Neural progenitor cell (in vitro differentiated cells): ENCODE results near the gene FAM13B. TPM values are rescaled to one million over a fixed set of nuclear protein-coding genes. Genes with fewer than 3 reads are reported as not detected.

Experiments
- DNase-seq: peaks from one replicate; pipeline ENCODE4 v3.0.0-alpha.2; 2016; ENCODE audit warnings: low spot score
- H2AFZ ChIP-seq: fragments of 200-600 bp; sonication (generic); replicated peaks from 2 replicates; pipeline ENCODE4 v1.6.1; 2016; ENCODE audit warnings: antibody characterized with exemption
- H3F3A ChIP-seq: fragments of 200-600 bp; sonication (generic); 2 replicates; pipeline ENCODE4 v1.6.1; 2016; ENCODE audit warnings: antibody characterized with exemption, low read depth
- H3K27ac ChIP-seq: fragments of 200-600 bp; sonication (generic); 2 replicates; pipeline ENCODE4 v1.5.1; 2016; ENCODE audit warnings: mild to moderate bottlenecking
- H3K27me3 ChIP-seq: fragments of 200-600 bp; sonication (generic); 2 replicates; pipeline ENCODE4 v1.6.1; 2016; ENCODE audit warnings: mild to moderate bottlenecking, moderate library complexity
- H3K36me3 ChIP-seq: fragments of 200-600 bp; sonication (generic); 2 replicates; pipeline ENCODE4 v1.5.1; 2016
- H3K4me1 ChIP-seq: fragments of 200-600 bp; sonication (generic); 2 replicates; pipeline ENCODE4 v1.6.1; 2016; ENCODE audit warnings: mixed run types
- H3K4me2 ChIP-seq: fragments of 200-600 bp; sonication (generic); 2 replicates; pipeline ENCODE4 v1.6.1; 2016
- H3K4me3 ChIP-seq: fragments of 200-600 bp; sonication (generic); 2 replicates; pipeline ENCODE4 v1.5.1; 2016
- H3K79me2 ChIP-seq: fragments of 200-600 bp; sonication (generic); 2 replicates; pipeline ENCODE4 v1.6.1; 2016; ENCODE audit warnings: low read depth
- H3K9ac ChIP-seq: fragments of 200-600 bp; sonication (generic); 2 replicates; pipeline ENCODE4 v1.6.1; 2016
- H3K9me3 ChIP-seq: fragments of 200-600 bp; sonication (generic); 2 replicates; pipeline ENCODE4 v1.5.1; 2016; ENCODE audit warnings: low read depth
- H4K20me1 ChIP-seq: fragments of 200-600 bp; sonication (generic); 2 replicates; pipeline ENCODE4 v1.6.1; 2016; ENCODE audit warnings: low read depth
- H3K27ac Mint-ChIP-seq: 3 replicates; pipeline ENCODE4 v1.8.0; 2021; ENCODE audit warnings: mixed read lengths
- H3K27me3 Mint-ChIP-seq: 2 replicates; pipeline ENCODE4 v1.8.0; 2022; ENCODE audit warnings: low read depth, mild to moderate bottlenecking, inconsistent platforms, moderate library complexity, mixed read lengths; ENCODE audit not compliant: insufficient read depth
- H3K36me3 Mint-ChIP-seq: 3 replicates; pipeline ENCODE4 v1.8.0; 2021; ENCODE audit warnings: mixed read lengths
- H3K4me1 Mint-ChIP-seq: 3 replicates; pipeline ENCODE4 v1.8.0; 2021; ENCODE audit warnings: mixed read lengths
- H3K4me3 Mint-ChIP-seq: 3 replicates; pipeline ENCODE4 v1.8.0; 2021; ENCODE audit warnings: mild to moderate bottlenecking, moderate library complexity, mixed read lengths
- H3K9me3 Mint-ChIP-seq: 3 replicates; pipeline ENCODE4 v1.8.0; 2020; ENCODE audit warnings: mixed read lengths
- EZH2 ChIP-seq: fragments of 200-600 bp; sonication (generic); IDR thresholded peaks from 2 replicates; pipeline ENCODE4 v1.6.1; 2017; ENCODE audit warnings: antibody characterized with exemption, mild to moderate bottlenecking, moderate library complexity
- EZH2phosphoT487 ChIP-seq: fragments of 200-600 bp; sonication (generic); IDR thresholded peaks from 2 replicates; pipeline ENCODE4 v1.6.1; 2017; ENCODE audit warnings: antibody characterized with exemption
- total RNA-seq: library from RNA; depleted of rRNA; stranded (reverse); fragments of >200 nt; gene quantifications from 2 replicates; pipeline ENCODE4 v1.2.3, GENCODE V29; 2015; ENCODE audit warnings: low replicate concordance
- TF ChIP-seq, protein P1 (sequence below): fragments of 200-600 bp; sonication (generic); IDR thresholded peaks from 2 replicates; pipeline ENCODE4 v1.5.1; 2017; ENCODE audit warnings: antibody characterized with exemption, mild to moderate bottlenecking

FAM13B gene
- total RNA-seq, 1 donor from 2014 or later = 41.7 TPM

DNA sequence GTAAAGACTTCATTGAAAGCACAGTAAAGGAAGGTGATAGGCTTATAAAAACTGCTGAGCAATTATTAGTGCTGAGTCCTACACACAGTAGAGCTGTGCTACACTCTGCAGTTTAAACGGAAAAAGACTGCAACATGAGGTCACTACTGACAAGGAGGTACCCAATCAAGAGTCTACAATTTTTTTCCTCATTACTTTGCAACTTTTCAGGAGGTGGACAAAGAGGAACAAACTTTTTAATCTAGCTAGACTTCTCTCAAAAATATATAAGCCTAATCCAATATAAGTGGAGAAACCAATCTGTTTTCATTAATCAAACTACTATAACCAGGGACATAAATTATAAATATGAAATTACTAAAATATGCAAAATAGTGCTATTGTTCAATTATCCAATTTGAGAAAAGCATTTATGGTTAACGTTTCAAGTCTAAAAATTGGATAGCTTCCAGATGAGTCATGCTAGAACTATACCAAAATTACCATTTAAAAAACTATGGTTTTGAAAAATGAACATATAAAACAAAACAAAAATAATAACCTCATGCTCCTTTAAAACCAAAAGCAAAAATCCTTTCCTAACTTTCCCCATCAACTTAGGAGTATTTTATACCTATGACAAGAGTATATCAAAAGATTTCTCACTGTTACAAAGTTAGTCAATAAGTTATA is 37.7 kb downstream of the FAM13B start:
- DNase-seq = no peak
- peaks cover 62% of the 10 kb centered on the region for H3K79me2 ChIP-seq
- Mint-ChIP-seq H3K27ac (no peak overlapping the region), H3K36me3 (peaks cover 21% of the 10 kb centered on the region), H3K4me1 (no peaks in the 10 kb centered on the region), H3K4me3 (no peak overlapping the region), H3K9me3 (peaks cover 2% of the 10 kb centered on the region), H3K27me3 (peaks cover 2% of the 10 kb centered on the region)
- no peak overlapping the region for H3K4me2 ChIP-seq
- H3F3A ChIP-seq = peaks cover 3% of the 10 kb centered on the region
- H3K27me3 ChIP-seq = no peaks in the 10 kb centered on the region
- H3K9ac ChIP-seq = no peak overlapping the region
- H3K27ac ChIP-seq = no peak overlapping the region
- H3K4me1 ChIP-seq = no peaks in the 10 kb centered on the region
- no peak overlapping the region for H2AFZ ChIP-seq
- H4K20me1 ChIP-seq = no peaks in the 10 kb centered on the region
- H3K4me3 ChIP-seq = no peak overlapping the region
- TF ChIP-seq EZH2 (no peak), EZH2phosphoT487 (no peak)
- TF ChIP-seq, protein P1, sequence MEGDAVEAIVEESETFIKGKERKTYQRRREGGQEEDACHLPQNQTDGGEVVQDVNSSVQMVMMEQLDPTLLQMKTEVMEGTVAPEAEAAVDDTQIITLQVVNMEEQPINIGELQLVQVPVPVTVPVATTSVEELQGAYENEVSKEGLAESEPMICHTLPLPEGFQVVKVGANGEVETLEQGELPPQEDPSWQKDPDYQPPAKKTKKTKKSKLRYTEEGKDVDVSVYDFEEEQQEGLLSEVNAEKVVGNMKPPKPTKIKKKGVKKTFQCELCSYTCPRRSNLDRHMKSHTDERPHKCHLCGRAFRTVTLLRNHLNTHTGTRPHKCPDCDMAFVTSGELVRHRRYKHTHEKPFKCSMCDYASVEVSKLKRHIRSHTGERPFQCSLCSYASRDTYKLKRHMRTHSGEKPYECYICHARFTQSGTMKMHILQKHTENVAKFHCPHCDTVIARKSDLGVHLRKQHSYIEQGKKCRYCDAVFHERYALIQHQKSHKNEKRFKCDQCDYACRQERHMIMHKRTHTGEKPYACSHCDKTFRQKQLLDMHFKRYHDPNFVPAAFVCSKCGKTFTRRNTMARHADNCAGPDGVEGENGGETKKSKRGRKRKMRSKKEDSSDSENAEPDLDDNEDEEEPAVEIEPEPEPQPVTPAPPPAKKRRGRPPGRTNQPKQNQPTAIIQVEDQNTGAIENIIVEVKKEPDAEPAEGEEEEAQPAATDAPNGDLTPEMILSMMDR = no peak
- peaks cover 15% of the 10 kb centered on the region for H3K36me3 ChIP-seq
- H3K9me3 ChIP-seq = no peaks in the 10 kb centered on the region

DNA sequence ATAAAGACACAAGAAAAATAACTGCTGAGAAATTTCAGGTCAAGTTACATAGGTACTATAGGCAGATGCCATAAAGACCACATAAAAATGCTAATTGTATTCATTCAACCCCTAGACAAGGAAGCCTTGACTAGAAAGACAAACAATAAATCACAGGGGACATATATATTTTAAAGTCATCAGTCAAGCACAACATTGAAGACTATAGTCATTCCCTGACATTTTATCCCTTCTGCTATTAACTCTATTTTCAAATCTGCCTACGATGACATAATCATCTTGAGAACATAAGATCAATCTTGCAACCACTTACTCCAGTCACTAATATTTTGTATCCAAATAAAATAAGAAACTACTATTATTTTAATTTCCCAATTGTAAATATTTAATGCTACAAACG is 38.3 kb downstream of the FAM13B start:
- no peak overlapping the region for H3K27ac Mint-ChIP-seq
- no peaks in the 10 kb centered on the region for H3K4me1 ChIP-seq
- H3K27ac ChIP-seq = no peak overlapping the region
- H3K9me3 Mint-ChIP-seq = peaks cover 2% of the 10 kb centered on the region
- peaks cover 18% of the 10 kb centered on the region for H3K36me3 Mint-ChIP-seq
- DNase-seq = no peak
- no peaks in the 10 kb centered on the region for H3K27me3 ChIP-seq
- H3F3A ChIP-seq = peaks cover 3% of the 10 kb centered on the region
- H3K27me3 Mint-ChIP-seq = peaks cover 2% of the 10 kb centered on the region
- H3K4me3 Mint-ChIP-seq = no peak overlapping the region
- no peaks in the 10 kb centered on the region for H3K4me1 Mint-ChIP-seq
- H3K79me2 ChIP-seq = peaks cover 62% of the 10 kb centered on the region
- H3K4me3 ChIP-seq = no peak overlapping the region
- H4K20me1 ChIP-seq = no peaks in the 10 kb centered on the region
- peaks cover 16% of the 10 kb centered on the region for H3K36me3 ChIP-seq
- no peak overlapping the region for H2AFZ ChIP-seq
- no peak overlapping the region for H3K9ac ChIP-seq
- no peaks in the 10 kb centered on the region for H3K9me3 ChIP-seq
- TF ChIP-seq EZH2phosphoT487 (no peak), EZH2 (no peak)
- TF ChIP-seq, protein P1 = no peak
- no peak overlapping the region for H3K4me2 ChIP-seq

DNA sequence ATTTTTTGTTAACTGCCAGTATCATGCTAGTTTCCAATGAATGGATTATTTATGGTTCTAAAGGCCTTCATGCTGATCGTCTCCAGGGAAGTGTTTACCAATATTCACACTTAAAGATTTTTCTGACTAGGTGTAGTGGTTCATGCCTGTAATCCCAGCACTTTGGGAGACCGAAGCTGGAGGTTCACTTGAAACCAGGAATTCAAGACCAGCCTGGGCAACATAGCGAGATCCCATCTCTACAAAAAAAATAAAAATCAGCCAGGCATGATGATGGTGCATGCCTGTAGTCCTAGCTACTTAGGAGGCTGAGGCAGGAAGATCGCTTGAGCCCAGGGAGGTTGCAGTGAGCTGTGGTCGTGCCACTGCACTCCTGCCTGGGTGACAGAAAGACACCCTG is 43.5 kb downstream of the FAM13B start:
- Mint-ChIP-seq H3K9me3 (no peaks in the 10 kb centered on the region), H3K36me3 (peaks cover 2% of the 10 kb centered on the region), H3K4me1 (no peaks in the 10 kb centered on the region), H3K27me3 (peaks cover 2% of the 10 kb centered on the region), H3K27ac (no peak overlapping the region), H3K4me3 (no peak overlapping the region)
- H3K27me3 ChIP-seq = no peaks in the 10 kb centered on the region
- TF ChIP-seq EZH2phosphoT487 (no peak), EZH2 (no peak)
- TF ChIP-seq, protein P1 = no peak
- H3K9ac ChIP-seq = no peak overlapping the region
- no peak overlapping the region for H3K4me3 ChIP-seq
- peaks cover 31% of the 10 kb centered on the region for H3K79me2 ChIP-seq
- H3F3A ChIP-seq = no peaks in the 10 kb centered on the region
- no peak overlapping the region for H3K4me2 ChIP-seq
- no peaks in the 10 kb centered on the region for H3K4me1 ChIP-seq
- no peaks in the 10 kb centered on the region for H4K20me1 ChIP-seq
- H3K36me3 ChIP-seq = peaks cover 17% of the 10 kb centered on the region
- no peak for DNase-seq
- peak overlapping the region; percentile 14 for H3K27ac ChIP-seq
- no peak overlapping the region for H2AFZ ChIP-seq
- no peaks in the 10 kb centered on the region for H3K9me3 ChIP-seq
